IPS DF 4.7 (cell line): ENCODE data around the gene YPEL2.
"Not testable (repeated sequence)": the region's sequence is repeated elsewhere in the genome, so short reads cannot be mapped to it uniquely, and the experiment has no call there.

Experiments used
- DNase-seq: peaks from one replicate; pipeline ENCODE4 v3.0.0-alpha.2; 2013; ENCODE audit warnings: low spot score; ENCODE audit errors: extremely low read depth

The YPEL2 gene

DNA sequence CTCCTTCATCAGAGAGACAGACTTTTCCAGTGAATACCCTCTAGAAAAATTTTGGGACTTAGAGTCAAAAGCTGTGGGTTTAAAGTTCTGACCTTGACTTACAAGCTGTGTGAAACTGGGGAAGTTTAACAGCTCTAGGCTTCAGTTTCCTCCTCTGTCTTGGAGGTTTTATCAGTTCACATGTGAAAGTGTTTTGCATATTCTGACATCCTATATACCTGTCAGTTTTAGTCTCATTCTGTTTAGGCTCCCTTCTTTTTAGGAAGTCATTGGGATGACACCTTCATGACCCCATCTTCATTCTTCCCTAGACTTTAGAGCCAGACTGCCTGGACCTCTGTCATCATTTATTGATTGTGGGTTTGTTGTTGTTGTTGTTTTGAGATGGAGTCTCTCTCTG is 44.4 kb downstream of the YPEL2 start:
- no peak for DNase-seq

DNA sequence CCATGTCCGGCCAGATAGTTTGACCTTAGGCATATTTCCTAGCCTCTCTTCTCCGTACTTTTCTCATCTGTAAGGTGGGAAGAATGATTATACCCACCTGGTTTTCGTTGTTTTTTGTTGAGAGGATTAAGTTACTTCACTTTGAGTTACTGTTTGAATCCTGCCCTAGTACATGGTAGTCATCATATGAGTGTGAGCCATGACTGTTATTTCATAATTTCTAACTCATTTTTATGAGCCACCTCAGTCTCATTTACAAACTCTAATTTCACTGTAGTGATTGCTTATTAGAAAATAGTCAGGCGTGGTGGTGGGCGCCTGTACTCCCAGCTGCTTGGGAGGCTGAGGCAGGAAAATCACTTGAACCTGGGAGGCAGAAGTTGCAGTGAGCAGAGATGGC is 45.1 kb downstream of the YPEL2 start:
- DNase-seq = no peak

DNA sequence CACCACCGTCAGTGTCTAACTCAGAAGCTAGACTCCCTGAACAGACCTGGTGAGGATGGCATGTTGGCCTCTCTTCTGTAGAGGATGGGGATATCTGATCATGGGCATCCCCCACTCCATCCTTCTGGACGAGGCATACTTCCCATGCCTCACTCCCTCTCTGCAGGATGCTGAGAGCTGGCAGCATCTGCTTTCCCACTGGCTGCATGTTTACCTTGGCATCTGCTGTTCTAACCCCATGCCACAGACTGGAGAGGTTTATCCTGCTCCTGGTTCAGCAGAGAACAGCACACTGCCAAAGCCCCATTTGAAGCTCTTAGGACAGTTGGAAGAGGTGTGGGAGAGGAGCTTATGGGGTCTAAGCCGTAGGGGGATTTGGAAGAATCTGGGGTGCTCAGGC is 46.0 kb downstream of the YPEL2 start:
- DNase-seq = no peak

DNA sequence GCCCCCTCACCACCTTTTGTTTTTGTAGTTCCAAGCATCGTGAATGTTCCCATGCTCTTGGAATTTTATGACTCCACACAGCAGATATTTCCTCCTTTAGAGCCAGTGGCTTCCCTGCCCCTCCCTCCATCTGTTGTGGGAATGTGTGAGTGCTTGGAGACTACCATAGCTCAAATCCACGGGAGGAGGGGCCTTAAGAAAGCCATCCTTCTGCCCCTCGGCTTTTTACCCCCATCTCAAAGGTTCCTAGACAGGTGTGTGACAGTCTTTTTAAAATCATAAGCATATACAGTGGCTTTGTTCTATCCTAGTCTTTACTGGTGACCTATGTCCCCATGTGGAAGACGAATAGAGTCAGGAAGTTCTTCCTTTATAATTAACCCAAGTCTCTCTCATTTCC is 47.2 kb downstream of the YPEL2 start:
- no peak for DNase-seq

DNA sequence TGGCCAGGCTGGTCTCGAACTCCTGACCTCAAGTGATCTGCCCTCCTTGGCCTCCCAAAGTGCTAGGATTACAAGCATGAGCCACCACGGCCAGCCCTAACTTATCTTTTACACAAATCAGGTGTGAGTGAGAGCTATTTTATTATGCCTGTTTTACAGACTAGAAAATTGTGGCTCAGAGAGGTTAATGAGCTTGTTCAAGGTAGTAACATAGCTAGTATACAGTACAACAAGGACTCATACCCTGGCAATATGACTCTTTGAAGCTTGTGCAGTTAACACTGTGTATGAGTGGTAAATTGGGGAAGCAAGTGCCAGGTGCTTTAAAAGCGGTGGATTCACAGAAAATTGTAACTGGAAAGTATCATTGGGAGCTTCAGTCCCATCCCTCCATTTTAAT is 49.0 kb downstream of the YPEL2 start:
- DNase-seq = no peak

- no peak for DNase-seq
These were observed 50.5 kb downstream of the YPEL2 start for GRCh38 chr17:59381716-59382570.

DNA sequence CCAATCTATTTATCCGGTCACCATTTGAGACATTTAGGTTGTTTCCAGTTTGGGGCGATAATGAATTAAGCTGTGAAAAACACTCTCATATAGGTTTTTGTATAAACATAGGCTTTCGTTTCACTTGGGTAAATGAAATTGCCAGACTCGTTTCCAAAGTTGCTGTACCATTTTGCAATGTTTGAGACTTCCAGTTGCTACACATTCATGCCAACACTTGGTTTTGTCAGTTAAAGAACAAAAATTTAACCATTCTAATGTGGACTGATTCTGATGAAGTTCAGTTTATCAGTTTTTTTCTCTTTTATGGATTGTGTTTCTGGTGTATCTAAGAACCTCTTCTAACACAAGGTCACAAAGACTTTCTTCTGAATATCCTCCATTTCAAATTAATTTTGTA is 52.4 kb downstream of the YPEL2 start:
- DNase-seq = no peak

GRCh38 chr17:59387351-59388068 is 56.1 kb downstream of the YPEL2 start:
- DNase-seq = no peak

DNA sequence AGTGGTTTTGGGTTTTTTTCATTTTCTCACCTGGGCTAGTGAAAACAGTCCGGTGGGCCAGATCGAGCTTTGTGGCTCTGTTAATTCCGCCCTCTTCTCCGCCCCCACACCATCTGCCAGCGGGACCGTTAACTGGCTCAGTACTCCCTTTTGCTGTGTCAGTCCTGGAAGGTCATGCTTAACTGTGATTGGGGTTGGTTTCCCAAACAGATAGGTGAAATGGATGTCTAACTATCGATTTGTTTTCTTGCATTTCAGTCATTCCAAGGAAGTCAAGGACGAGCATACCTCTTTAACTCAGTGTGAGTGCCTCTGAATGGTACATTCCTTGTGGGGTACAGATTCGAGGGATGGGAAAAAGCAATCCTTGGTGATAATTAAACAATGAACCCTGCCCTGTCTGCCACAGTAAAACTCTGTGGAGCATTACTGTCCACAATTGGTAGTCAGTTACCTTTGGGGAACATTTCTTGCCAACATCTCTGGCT is 56.7 kb downstream of the YPEL2 start:
- no peak for DNase-seq

DNA sequence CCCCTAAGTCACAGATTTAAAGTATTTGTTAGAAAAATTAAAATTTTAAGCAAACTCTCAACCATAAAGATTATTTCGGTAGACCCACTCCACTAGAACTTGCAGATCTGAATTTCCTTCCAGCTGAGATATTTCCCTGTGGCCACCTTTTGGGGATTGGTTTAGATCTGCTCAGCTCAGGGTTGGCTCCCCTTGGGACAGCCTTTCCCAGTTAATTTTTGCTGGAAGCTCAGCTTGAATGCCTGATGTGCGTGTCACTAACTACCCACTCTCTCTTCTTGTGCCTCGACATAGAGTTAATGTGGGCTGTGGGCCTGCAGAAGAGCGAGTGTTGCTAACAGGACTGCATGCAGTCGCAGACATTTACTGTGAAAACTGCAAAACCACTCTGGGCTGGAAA is 57.6 kb downstream of the YPEL2 start:
- no peak for DNase-seq

GRCh38 chr17:59391021-59391420 is 59.6 kb downstream of the YPEL2 start:
- no peak for DNase-seq

DNA sequence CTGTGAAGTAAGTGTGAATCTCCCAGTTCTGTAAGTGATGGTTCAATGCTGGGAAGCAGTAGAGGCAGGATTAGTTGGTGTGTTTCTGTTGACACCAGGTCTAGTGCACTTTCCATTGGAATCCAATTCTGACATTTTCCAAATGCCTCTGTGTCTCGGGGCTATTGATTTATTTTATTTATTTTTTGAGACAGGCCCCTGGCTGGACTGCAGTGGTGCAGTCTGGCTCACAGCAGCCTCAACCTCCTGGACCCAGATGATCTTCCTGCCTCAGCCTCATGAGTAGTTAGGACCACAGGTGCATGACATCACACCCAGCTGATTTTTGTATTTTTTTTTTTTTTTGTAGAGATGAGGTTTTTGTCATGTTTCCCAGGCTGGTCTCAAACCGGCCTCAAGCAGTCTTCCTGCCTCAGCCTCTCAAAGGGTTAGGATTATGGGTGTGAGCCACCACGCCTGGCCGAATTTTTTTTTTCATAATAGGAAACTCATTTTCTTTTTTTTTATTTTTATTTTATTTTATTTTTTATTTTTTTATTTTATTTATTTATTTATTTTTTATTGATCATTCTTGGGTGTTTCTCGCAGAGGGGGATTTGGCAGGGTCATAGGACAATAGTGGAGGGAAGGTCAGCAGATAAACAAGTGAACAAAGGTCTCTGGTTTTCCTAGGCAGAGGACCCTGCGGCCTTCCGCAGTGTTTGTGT is 61.7 kb downstream of the YPEL2 start:
- no peak for DNase-seq

DNA sequence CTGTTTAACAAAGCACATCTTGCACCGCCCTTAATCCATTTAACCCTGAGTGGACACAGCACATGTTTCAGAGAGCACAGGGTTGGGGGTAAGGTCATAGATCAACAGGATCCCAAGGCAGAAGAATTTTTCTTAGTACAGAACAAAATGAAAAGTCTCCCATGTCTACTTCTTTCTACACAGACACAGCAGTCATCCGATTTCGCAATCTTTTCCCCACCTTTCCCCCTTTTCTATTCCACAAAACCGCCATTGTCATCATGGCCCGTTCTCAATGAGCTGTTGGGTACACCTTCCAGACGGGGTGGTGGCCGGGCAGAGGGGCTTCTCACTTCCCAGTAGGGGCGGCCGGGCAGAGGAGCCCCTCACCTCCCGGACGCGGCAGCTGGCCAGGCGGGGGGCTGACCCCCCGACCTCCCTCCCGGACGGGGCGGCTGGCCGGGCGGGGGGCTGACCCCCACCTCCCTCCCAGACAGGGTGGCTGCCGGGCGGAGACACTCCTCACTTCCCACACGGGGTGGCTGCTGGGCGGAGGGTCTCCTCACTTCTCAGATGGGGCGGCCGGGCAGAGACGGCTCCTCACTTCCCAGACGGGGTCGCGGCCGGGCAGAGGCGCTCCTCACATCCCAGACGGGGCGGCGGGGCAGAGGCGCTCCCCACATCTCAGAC is 62.4 kb downstream of the YPEL2 start:
- DNase-seq = not testable (repeated sequence)

- no peak for DNase-seq
These were observed 64.8 kb downstream of the YPEL2 start for GRCh38 chr17:59396134-59396826.

DNA sequence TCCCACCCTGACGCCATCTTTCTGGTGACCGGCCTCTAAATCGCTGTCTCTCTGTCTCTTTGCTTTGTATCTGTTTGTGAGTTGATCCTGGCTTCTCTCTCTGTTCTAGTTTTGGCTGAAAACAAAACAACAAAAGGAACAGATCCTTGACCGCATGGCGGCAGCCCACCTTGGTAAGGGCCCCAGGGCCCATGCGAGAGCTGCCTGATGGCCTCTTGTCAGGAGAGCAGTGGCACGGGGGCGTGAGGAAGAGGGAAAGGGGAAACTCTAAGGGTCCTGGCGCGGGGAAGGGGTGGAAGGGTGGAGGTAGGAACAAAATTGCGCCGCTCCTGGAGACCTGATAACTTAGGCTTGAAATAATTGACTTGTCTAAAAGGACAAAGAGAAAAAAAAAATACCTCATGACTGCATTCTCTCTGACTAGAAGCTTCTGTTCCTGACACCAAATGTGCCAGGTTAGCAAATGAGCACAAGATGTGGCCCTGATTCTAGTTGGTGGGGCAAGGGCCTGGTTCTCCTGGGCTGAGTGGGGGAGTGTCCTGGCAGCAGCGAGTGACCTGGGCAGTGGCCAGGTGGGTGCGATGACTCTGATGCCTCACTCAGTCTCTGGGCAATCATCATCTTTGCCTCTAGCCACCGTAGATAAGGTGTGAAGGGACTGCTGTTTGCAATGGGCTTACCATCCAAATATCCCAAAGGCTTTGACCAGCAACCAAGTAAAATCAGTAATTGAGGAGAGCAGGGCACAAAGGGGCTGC is 66.0 kb downstream of the YPEL2 start:
- DNase-seq = no peak

DNA sequence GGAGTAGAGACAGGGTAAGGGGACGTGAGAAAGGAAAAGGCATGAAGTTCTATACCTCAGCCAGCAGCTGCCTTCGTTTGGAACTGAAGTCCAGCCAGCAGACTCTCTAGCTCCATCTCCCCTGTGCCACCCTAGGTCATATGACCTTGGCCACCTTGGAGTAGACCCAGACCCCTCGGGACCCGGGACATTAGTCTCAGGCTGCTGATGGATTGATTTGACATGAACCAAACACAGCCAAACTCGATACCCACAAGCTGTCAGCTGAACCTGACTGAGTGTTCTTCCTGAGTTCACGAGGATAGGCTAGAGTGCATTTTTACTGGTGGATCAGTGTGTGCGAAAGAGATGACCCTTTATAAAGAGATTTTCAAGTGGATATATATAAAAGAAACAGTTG is 68.5 kb downstream of the YPEL2 start:
- no peak for DNase-seq

DNA sequence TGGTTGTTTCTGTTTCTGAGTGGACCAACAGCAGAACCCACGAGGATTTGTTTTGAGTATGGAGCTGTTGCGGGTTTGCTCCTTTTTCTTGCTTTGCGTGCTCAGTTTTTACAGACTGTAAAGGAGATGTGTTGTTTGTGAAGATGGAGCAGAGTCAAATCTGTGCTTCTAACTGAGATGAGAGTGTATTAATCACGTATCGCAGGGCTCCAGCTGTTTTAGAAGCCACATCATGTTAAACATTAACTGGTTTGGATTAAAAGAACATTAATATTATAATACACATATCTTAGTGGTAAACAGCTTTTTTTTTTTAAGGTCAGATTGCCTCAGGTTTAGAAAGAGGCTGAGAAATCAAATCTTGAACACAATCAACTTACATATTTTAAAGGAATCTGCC is 69.4 kb downstream of the YPEL2 start:
- no peak for DNase-seq

DNA sequence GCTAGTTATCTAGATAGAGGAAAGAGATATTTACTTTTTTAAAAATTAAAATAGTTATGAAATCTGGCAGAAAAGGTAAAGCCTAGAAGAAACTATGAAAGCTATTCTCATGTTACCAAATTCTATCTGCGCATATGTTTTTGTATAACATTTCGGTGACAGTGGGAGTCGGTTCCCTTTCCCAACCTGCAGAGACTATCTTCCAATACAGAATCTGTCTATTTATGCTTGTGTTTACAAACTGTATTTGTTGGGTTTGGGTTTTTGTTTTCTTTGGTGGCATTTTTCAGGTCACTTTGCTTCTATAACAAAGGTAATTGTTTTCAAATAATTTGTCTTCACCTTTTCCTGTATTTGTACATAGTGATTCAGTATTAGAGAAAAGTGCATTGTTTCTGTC is 69.8 kb downstream of the YPEL2 start:
- DNase-seq = no peak

GRCh38 chr17:59401725-59402124 is 70.3 kb downstream of the YPEL2 start:
- no peak for DNase-seq

GRCh38 chr17:59402760-59403159 is 71.3 kb downstream of the YPEL2 start:
- no peak for DNase-seq
